H1 (cell line): Measurements from ENCODE around the gene KRT85. TPM values are rescaled to one million over a fixed set of nuclear protein-coding genes. Genes with fewer than 3 reads are reported as not detected.

Experiments
- CTCF ChIA-PET: fragments of 300-600 bp; sonication (Branson Sonifier 250); formaldehyde crosslinking; loops from one replicate; lab custom pipeline; 2021; ENCODE audit not compliant: partially characterized antibody; lab: Charles Lee
- POLR2A ChIA-PET: fragments of 300-600 bp; sonication (Branson Sonifier 250); formaldehyde crosslinking; loops from one replicate; lab custom pipeline; 2021; ENCODE audit warnings: inconsistent platforms; ENCODE audit not compliant: partially characterized antibody; lab: Charles Lee
- DNase-seq, 2 experiments: peaks; one replicate each; pipeline versions ENCODE4 v3.0.0 to v3.0.0-alpha.2; 2010 to 2022; ENCODE audit warnings: low spot score in 2 of 2, low read depth in 1 of 2, mixed read lengths in 1 of 2
- FAIRE-seq: peaks from 2 replicates; lab custom pipeline; 2011; peaks lifted over from hg19 to GRCh38; lab: Jason Lieb, UNC
- H2AFZ ChIP-seq: 2 replicates; pipeline ENCODE4 v1.8.1; 2012; ENCODE audit warnings: low read length, inconsistent platforms
- H2AK5ac ChIP-seq: 2 replicates; pipeline ENCODE4 v1.6.1; 2013; ENCODE audit warnings: low read depth, low read length
- H2BK120ac ChIP-seq: replicated peaks from 2 replicates; pipeline ENCODE3; 2013; ENCODE audit warnings: low read depth, low read length, inconsistent platforms
- H2BK12ac ChIP-seq: 2 replicates; pipeline ENCODE4 v1.6.1; 2013; ENCODE audit warnings: low read depth, low read length
- H2BK15ac ChIP-seq: 2 replicates; pipeline ENCODE4 v1.6.1; 2013; ENCODE audit warnings: low read length
- H2BK20ac ChIP-seq: 2 replicates; pipeline ENCODE4 v1.6.1; 2013; ENCODE audit warnings: low read length
- H2BK5ac ChIP-seq: 2 replicates; pipeline ENCODE4 v1.6.1; 2013; ENCODE audit warnings: low read depth, low read length
- H3K14ac ChIP-seq: 2 replicates; pipeline ENCODE4 v1.6.1; 2013; ENCODE audit warnings: inconsistent platforms; ENCODE audit not compliant: insufficient read length
- H3K18ac ChIP-seq: 2 replicates; pipeline ENCODE4 v1.6.1; 2013; ENCODE audit warnings: low read length; ENCODE audit errors: extremely low read depth
- H3K23ac ChIP-seq: 2 replicates; pipeline ENCODE4 v1.6.1; 2013; ENCODE audit warnings: inconsistent platforms; ENCODE audit not compliant: insufficient read length
- H3K23me2 ChIP-seq: 2 replicates; pipeline ENCODE4 v1.6.1; 2013; ENCODE audit warnings: low read depth, low read length
- H3K27ac ChIP-seq: 2 replicates; pipeline ENCODE4 v1.6.1; 2011; ENCODE audit warnings: low read depth, low read length, inconsistent platforms
- H3K27me3 ChIP-seq, 4 experiments: replicated peaks in 1 of 4; 1 replicate in 1 of 4; 2 replicates in 3 of 4; pipeline versions ENCODE4 v1.6.1 to v1.8.1; 2011 to 2013; ENCODE audit warnings: low read length in 3 of 4, mild to moderate bottlenecking in 3 of 4, inconsistent platforms in 2 of 4, mixed read lengths in 2 of 4, moderate library complexity in 1 of 4; ENCODE audit not compliant: control insufficient read depth in 3 of 4, insufficient read depth in 3 of 4; ENCODE audit errors: extremely low read depth in 1 of 4
- H3K36me3 ChIP-seq, 4 experiments: 2 replicates each; pipeline versions ENCODE4 v1.6.1 to v1.8.1; 2011 to 2013; ENCODE audit warnings: mild to moderate bottlenecking in 4 of 4, low read length in 3 of 4, moderate library complexity in 2 of 4, control low read depth in 1 of 4, inconsistent platforms in 1 of 4; ENCODE audit not compliant: insufficient read depth in 4 of 4, control insufficient read depth in 2 of 4
- H3K4ac ChIP-seq: replicated peaks from 2 replicates; pipeline ENCODE3; 2013; ENCODE audit warnings: low read length, low read depth, mixed read lengths, inconsistent platforms; ENCODE audit not compliant: insufficient read length
- H3K4me1 ChIP-seq, 4 experiments: replicated peaks in 1 of 4; 1 replicate in 1 of 4; 2 replicates in 3 of 4; pipeline versions ENCODE4 v1.6.1 to v1.8.1; 2011 to 2013; ENCODE audit warnings: low read length in 3 of 4, inconsistent platforms in 2 of 4, mixed read lengths in 1 of 4; ENCODE audit not compliant: insufficient read depth in 4 of 4, control insufficient read depth in 3 of 4
- H3K4me2 ChIP-seq, 2 experiments: 2 replicates each; pipeline versions ENCODE4 v1.6.1 to v1.8.1; 2011 to 2013; ENCODE audit warnings: low read depth in 2 of 2, low read length in 2 of 2, control low read depth in 1 of 2, inconsistent platforms in 1 of 2, mild to moderate bottlenecking in 1 of 2; ENCODE audit not compliant: insufficient read depth in 1 of 2
- H3K4me3 ChIP-seq, 4 experiments: fragments of 200-600, 300-600 bp in 1 of 4; sonication (generic), shearing (Covaris generic), sonication (Bioruptor Twin) in 1 of 4; 2 replicates each; pipeline versions ENCODE4 v1.5.1 to v1.8.1; 2011 to 2016; ENCODE audit warnings: low read length in 4 of 4, low read depth in 3 of 4, control low read depth in 2 of 4, inconsistent platforms in 2 of 4, mild to moderate bottlenecking in 2 of 4, mixed read lengths in 1 of 4, moderate library complexity in 1 of 4; ENCODE audit not compliant: insufficient read depth in 2 of 4; ENCODE audit errors: extremely low read depth in 1 of 4
- H3K56ac ChIP-seq: replicated peaks from 2 replicates; pipeline ENCODE3; 2013; ENCODE audit warnings: low read depth, mild to moderate bottlenecking, mixed read lengths, low read length, inconsistent platforms; ENCODE audit not compliant: insufficient read length
- H3K79me1 ChIP-seq: 2 replicates; pipeline ENCODE4 v1.6.1; 2013; ENCODE audit warnings: low read depth, low read length, control low read depth
- H3K79me2 ChIP-seq, 2 experiments: 2 replicates each; pipeline versions ENCODE4 v1.6.1 to v1.8.1; 2012 to 2013; ENCODE audit warnings: low read length in 2 of 2, mild to moderate bottlenecking in 2 of 2, inconsistent platforms in 1 of 2; ENCODE audit not compliant: insufficient read depth in 2 of 2, control insufficient read depth in 1 of 2
- H3K9ac ChIP-seq, 4 experiments: replicated peaks in 1 of 4; 1 replicate in 1 of 4; 2 replicates in 3 of 4; pipeline versions ENCODE4 v1.6.1 to v1.8.1; 2011 to 2013; ENCODE audit warnings: low read depth in 3 of 4, low read length in 3 of 4, control low read depth in 2 of 4, mild to moderate bottlenecking in 2 of 4, moderate library complexity in 2 of 4, inconsistent platforms in 1 of 4; ENCODE audit errors: extremely low read depth in 1 of 4
- H3K9me3 ChIP-seq, 2 experiments: 2 replicates each; pipeline versions ENCODE4 v1.6.1 to v1.8.1; 2012 to 2013; ENCODE audit warnings: mild to moderate bottlenecking in 2 of 2, moderate library complexity in 2 of 2, control low read depth in 1 of 2, inconsistent platforms in 1 of 2, low read depth in 1 of 2, low read length in 1 of 2, mixed read lengths in 1 of 2; ENCODE audit not compliant: insufficient read depth in 2 of 2
- H4K20me1 ChIP-seq, 2 experiments: replicated peaks in 1 of 2; 2 replicates each; pipeline versions ENCODE3 to v1.8.1; 2011 to 2013; ENCODE audit warnings: inconsistent platforms in 2 of 2, low read length in 2 of 2, mild to moderate bottlenecking in 1 of 2; ENCODE audit not compliant: insufficient read depth in 2 of 2, control insufficient read depth in 1 of 2
- H4K5ac ChIP-seq: 2 replicates; pipeline ENCODE4 v1.6.1; 2013; ENCODE audit warnings: low read length, low read depth, mixed read lengths, inconsistent platforms; ENCODE audit not compliant: insufficient read length
- H4K8ac ChIP-seq: 2 replicates; pipeline ENCODE4 v1.8.0; 2013; ENCODE audit warnings: mild to moderate bottlenecking, moderate library complexity, low read length, inconsistent platforms; ENCODE audit not compliant: insufficient read depth; ENCODE audit errors: extremely low read depth
- H4K91ac ChIP-seq: replicated peaks from 2 replicates; pipeline ENCODE3; 2013; ENCODE audit warnings: low read length, mixed read lengths, inconsistent platforms; ENCODE audit not compliant: insufficient read length
- SIRT6 ChIP-seq: IDR thresholded peaks from one replicate; pipeline ENCODE4 v1.7.1; 2012; ENCODE audit warnings: low read length, inconsistent platforms
- SP1 ChIP-seq: IDR thresholded peaks from 2 replicates; pipeline ENCODE4 v1.6.1; 2011; ENCODE audit warnings: low read depth, low read length
- WGBS, 2 experiments: shearing (Covaris generic) in 1 of 2; methylation state at CpG; one replicate each; pipeline versions ENCODE4 v1.1.6 to v1.1.7; 2013 to 2015; ENCODE audit warnings: low lambda C conversion rate in 2 of 2, mixed read lengths in 2 of 2, inconsistent platforms in 1 of 2, low coverage in 1 of 2, missing lambda C conversion rate in 1 of 2; ENCODE audit not compliant: insufficient replicate concordance in 2 of 2, insufficient coverage in 1 of 2, insufficient read length in 1 of 2; ENCODE audit errors: extremely low coverage in 1 of 2, missing lambda C conversion rate in 1 of 2; 5-methylcytosine and 5-hydroxymethylcytosine counted together
- polyA plus RNA-seq, 7 experiments: library from polyadenylated mRNA; depleted of rRNA in 3 of 7; stranded (reverse) in 5 of 7; unstranded in 2 of 7; fragments of >200 nt in 5 of 7; fragments of 200-250 nt in 2 of 7; gene quantifications; 1 replicate in 5 of 7; 2 replicates in 1 of 7; 4 replicates in 1 of 7; pipeline versions ENCODE4 v1.2.1 to v1.2.3, GENCODE V29; 2011 to 2013; ENCODE audit warnings: missing spikeins in 2 of 7, mixed read lengths in 2 of 7
- total RNA-seq: library from RNA; stranded (reverse); fragmentation: NEBNext Ultra II Directional; extraction: Animal tissue kit (Norgen Biotek cat#: 25700); gene quantifications from 2 replicates; pipeline ENCODE4 v1.2.1, GENCODE V29; 2021

Gene KRT85
- total and polyA plus RNA-seq, 2 of the 8 experiments (the other 6 are each of a cell fraction or from before 2014, with no cell fraction given) = not detected

GRCh38 chr12:52402873-52403540 is 35.7 kb upstream of the KRT85 start:
- no peak overlapping the region for H3K23ac ChIP-seq
- H3K4me1 ChIP-seq = peaks cover 0 to 5% (median under 1%) of the 10 kb centered on the region in 4 experiments; a peak in 1 of 7 replicates
- H2BK5ac ChIP-seq = no peak overlapping the region
- no peaks in the 10 kb centered on the region for H4K20me1 ChIP-seq
- H3K18ac ChIP-seq = no peak overlapping the region
- 78% methylated on average over 3 of the region's 3 CpGs; no CpG with 5 or more reads in 1 of the 2 experiments for WGBS, 2 experiments
- H3K36me3 ChIP-seq = no peaks in the 10 kb centered on the region
- H4K8ac ChIP-seq = no peak overlapping the region; the same call in 1 of the 2 replicates
- no peak for DNase-seq
- H3K79me2 ChIP-seq = no peaks in the 10 kb centered on the region
- H3K27ac ChIP-seq = no peak overlapping the region
- H2BK15ac ChIP-seq = no peak overlapping the region
- no peaks in the 10 kb centered on the region for H3K79me1 ChIP-seq
- H2BK20ac ChIP-seq = no peak overlapping the region
- TF ChIP-seq SP1 (peak; percentile 69; the same call in 1 of the 2 replicates), SIRT6 (no peak)
- TF ChIP-seq, all 59 proteins: peak for 1
- peaks cover 2 to 3% of the 10 kb centered on the region in 2 experiments; a peak in 1 of 4 replicates for H3K9me3 ChIP-seq
- peaks cover 3% of the 10 kb centered on the region; the same call in 1 of the 2 replicates for H3K23me2 ChIP-seq
- H3K4me2 ChIP-seq = peak overlapping the region in 1 of 2 experiments; percentile 47; a peak in 1 of 4 replicates
- H3K56ac ChIP-seq = no peak overlapping the region
- no peak overlapping the region for H4K91ac ChIP-seq
- CTCF ChIA-PET = interaction anchor here (0.6 to 5.6 kb wide), 14 partner anchors 8 to 475 kb away, joined by 3 to 36 read pairs (median 4); partner anchors contain the start of gene KRT5
- H4K5ac ChIP-seq = no peak overlapping the region
- H2BK120ac ChIP-seq = no peak overlapping the region
- H2AFZ ChIP-seq = no peak overlapping the region
- no peak overlapping the region for H3K9ac ChIP-seq
- POLR2A ChIA-PET = no interaction called here
- H2BK12ac ChIP-seq = no peak overlapping the region
- no peak overlapping the region for H3K4me3 ChIP-seq
- H3K27me3 ChIP-seq = no peaks in the 10 kb centered on the region; a peak in 1 of 7 replicates
- H3K4ac ChIP-seq = no peak overlapping the region
- FAIRE-seq = no peak
- H2AK5ac ChIP-seq = no peak overlapping the region
- no peak overlapping the region for H3K14ac ChIP-seq
